Glutamatergic neuron (in vitro differentiated cells): ENCODE results near the gene CBX1. TPM values are rescaled to one million over a fixed set of nuclear protein-coding genes. Genes with fewer than 3 reads are reported as not detected.

ENCODE experiments used
- DNase-seq: peaks from one replicate; pipeline ENCODE4 v3.0.0; 2022
- H3K27ac Mint-ChIP-seq: one replicate; pipeline ENCODE4 v1.8.0; 2020; ENCODE audit warnings: mild to moderate bottlenecking, mixed read lengths, inconsistent platforms; ENCODE audit not compliant: unreplicated experiment
- H3K27me3 Mint-ChIP-seq: one replicate; pipeline ENCODE4 v1.8.0; 2020; ENCODE audit warnings: mild to moderate bottlenecking, moderate library complexity, mixed read lengths, inconsistent platforms; ENCODE audit not compliant: unreplicated experiment
- H3K36me3 Mint-ChIP-seq: one replicate; pipeline ENCODE4 v1.8.0; 2020; ENCODE audit warnings: mild to moderate bottlenecking, mixed read lengths, inconsistent platforms; ENCODE audit not compliant: unreplicated experiment
- H3K4me1 Mint-ChIP-seq: one replicate; pipeline ENCODE4 v1.8.0; 2020; ENCODE audit warnings: mild to moderate bottlenecking, low read depth, mixed read lengths, inconsistent platforms; ENCODE audit not compliant: unreplicated experiment
- H3K4me3 Mint-ChIP-seq: one replicate; pipeline ENCODE4 v1.8.0; 2020; ENCODE audit warnings: mild to moderate bottlenecking, mixed read lengths, inconsistent platforms; ENCODE audit not compliant: unreplicated experiment
- H3K9me3 Mint-ChIP-seq: one replicate; pipeline ENCODE4 v1.8.0; 2020; ENCODE audit warnings: mild to moderate bottlenecking, moderate library complexity, mixed read lengths, inconsistent platforms; ENCODE audit not compliant: unreplicated experiment
- total RNA-seq: library from RNA; stranded (reverse); fragmentation: NEBNext Ultra II Directional; extraction: Animal tissue kit (Norgen Biotek cat#: 25700); gene quantifications from one replicate; pipeline ENCODE4 v1.2.1, GENCODE V29; 2021; ENCODE audit not compliant: unreplicated experiment
- TF ChIP-seq, protein P1 (sequence below): fragments of 200-600 bp; sonication (generic); IDR thresholded peaks from one replicate; pipeline ENCODE4 v1.5.0; 2021; ENCODE audit not compliant: partially characterized antibody, unreplicated experiment

Gene CBX1
- total RNA-seq, 1 donor from 2014 or later = 141 TPM

DNA sequence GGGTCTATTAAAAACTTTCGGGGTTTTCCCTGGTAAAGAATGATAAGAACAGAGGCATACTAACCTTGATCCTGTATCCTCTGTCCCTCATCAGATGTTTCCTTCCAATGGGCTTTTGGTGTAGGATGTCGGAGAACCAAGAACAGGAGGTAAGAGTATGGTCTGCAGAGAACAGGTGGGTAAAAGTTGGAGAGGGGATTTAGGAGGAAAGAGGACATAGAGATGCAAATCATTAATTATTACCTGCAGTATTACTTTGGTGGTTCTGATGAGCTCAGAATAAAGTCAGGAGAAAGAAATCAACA lies 10.6 kb upstream of the CBX1 start:
- no peak overlapping the region for H3K27ac Mint-ChIP-seq
- H3K9me3 Mint-ChIP-seq = no peaks in the 10 kb centered on the region
- H3K36me3 Mint-ChIP-seq = peaks cover 6% of the 10 kb centered on the region
- DNase-seq = no peak
- no peaks in the 10 kb centered on the region for H3K27me3 Mint-ChIP-seq
- TF ChIP-seq, protein P1, sequence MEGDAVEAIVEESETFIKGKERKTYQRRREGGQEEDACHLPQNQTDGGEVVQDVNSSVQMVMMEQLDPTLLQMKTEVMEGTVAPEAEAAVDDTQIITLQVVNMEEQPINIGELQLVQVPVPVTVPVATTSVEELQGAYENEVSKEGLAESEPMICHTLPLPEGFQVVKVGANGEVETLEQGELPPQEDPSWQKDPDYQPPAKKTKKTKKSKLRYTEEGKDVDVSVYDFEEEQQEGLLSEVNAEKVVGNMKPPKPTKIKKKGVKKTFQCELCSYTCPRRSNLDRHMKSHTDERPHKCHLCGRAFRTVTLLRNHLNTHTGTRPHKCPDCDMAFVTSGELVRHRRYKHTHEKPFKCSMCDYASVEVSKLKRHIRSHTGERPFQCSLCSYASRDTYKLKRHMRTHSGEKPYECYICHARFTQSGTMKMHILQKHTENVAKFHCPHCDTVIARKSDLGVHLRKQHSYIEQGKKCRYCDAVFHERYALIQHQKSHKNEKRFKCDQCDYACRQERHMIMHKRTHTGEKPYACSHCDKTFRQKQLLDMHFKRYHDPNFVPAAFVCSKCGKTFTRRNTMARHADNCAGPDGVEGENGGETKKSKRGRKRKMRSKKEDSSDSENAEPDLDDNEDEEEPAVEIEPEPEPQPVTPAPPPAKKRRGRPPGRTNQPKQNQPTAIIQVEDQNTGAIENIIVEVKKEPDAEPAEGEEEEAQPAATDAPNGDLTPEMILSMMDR = no peak
- H3K4me1 Mint-ChIP-seq = peaks cover 14% of the 10 kb centered on the region
- H3K4me3 Mint-ChIP-seq = no peak overlapping the region

DNA sequence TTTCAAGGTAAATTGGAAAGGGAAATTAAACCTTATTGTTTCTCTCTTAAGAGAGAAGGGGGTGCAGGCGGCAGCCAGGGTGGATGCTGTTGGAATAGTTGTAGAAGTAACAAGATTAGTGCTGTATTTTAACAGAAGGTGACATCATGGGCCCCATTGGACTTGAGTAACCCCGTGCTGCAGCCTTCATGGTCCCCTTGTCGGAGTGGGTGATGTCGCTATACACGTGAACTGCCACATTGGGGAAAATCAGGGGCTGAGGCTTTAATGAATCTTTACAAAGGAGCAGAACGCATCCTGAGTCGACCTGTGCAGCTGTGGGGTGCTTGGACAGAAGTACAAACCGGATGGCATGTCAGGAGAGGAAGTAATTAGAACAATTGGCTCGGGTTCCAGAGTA lies 9.5 kb upstream of the CBX1 start:
- TF ChIP-seq, protein P1 = no peak
- Mint-ChIP-seq H3K36me3 (peaks cover 6% of the 10 kb centered on the region), H3K27ac (peak overlapping the region; percentile 56), H3K4me3 (peak overlapping the region; percentile 72), H3K4me1 (peaks cover 14% of the 10 kb centered on the region), H3K9me3 (no peaks in the 10 kb centered on the region), H3K27me3 (no peaks in the 10 kb centered on the region)
- DNase-seq = no peak

GRCh38 chr17:48107137-48108055 lies 6.1 kb upstream of the CBX1 start, which contains the start of gene SNX11:
Gene SNX11, plus strand, starts transcription at chr17:48107766. Its CDS starts 4,278 bp downstream, at chr17:48112044.
- TF ChIP-seq, protein P1 = no peak
- peaks cover 15% of the 10 kb centered on the region for H3K4me1 Mint-ChIP-seq

DNA sequence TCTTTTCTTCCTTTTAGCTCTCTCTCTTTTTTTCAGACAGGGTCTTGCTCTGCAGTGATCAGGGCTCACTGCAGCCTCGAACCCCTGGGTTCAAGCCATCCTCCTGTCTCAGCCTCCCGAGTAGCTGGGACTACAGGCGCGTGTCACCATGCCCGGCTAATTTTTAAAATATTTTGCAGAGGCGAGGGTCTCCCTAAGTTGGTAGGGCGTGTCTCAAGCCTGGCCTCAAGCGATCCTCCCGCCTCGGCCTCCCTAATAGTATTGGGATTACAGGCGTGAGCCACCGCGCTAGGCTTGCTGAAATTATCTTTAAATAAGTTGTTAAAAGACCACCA lies 5.5 kb upstream of the CBX1 start:
- peaks cover 2% of the 10 kb centered on the region for H3K9me3 Mint-ChIP-seq
- no peak overlapping the region for H3K27ac Mint-ChIP-seq
- DNase-seq = no peak
- H3K27me3 Mint-ChIP-seq = peaks cover 5% of the 10 kb centered on the region
- H3K4me1 Mint-ChIP-seq = peaks cover 15% of the 10 kb centered on the region
- H3K4me3 Mint-ChIP-seq = peak overlapping the region; percentile 94
- TF ChIP-seq, protein P1 = no peak
- peaks cover 1% of the 10 kb centered on the region for H3K36me3 Mint-ChIP-seq

More at GRCh38 chr17:48107137-48108055, 6.1 kb upstream of the CBX1 start, which contains the start of gene SNX11:
- Mint-ChIP-seq H3K4me3 (peak within 1 kb of the TSS; percentile 94), H3K36me3 (peaks cover 6% of the 10 kb centered on the region), H3K9me3 (peaks cover 1% of the 10 kb centered on the region), H3K27ac (peak within 1 kb of the TSS; percentile 85), H3K27me3 (peaks cover 2% of the 10 kb centered on the region)
- peak; percentile 95 for DNase-seq

DNA sequence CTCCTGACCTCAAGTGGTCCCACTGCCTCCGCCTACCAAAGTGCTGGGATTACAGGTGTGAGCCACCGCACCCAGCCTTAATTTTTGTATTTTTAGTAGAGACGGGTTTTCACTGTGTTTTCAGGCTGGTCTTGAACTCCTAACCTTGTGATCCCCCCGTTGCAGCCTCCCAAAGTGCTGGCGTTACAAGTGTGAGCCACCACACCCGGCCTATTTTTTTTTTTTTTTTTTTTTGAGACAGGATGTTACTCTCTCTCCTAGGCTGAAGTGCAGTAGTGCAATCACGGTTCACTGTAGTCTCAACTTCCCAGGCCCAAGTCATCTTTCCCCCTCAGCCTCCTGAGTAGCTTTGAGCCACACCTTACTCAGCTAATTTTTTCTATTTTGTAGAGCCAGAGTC lies 3.2 kb upstream of the CBX1 start:
- no peak for DNase-seq
- Mint-ChIP-seq H3K9me3 (peaks cover 8% of the 10 kb centered on the region), H3K27ac (no peak overlapping the region), H3K4me1 (peaks cover 16% of the 10 kb centered on the region), H3K27me3 (peaks cover 8% of the 10 kb centered on the region), H3K4me3 (no peak overlapping the region), H3K36me3 (no peaks in the 10 kb centered on the region)
- TF ChIP-seq, protein P1 = no peak
